Stomach (tissue), 4 donors: ENCODE results near the gene PIGP.

ENCODE experiments used
- CTCF ChIP-seq, 7 experiments: fragments of 450-650 bp in 4 of 7; fragments of 200-600 bp in 3 of 7; sonication (generic) in 3 of 7; IDR thresholded peaks; one replicate each; pipeline ENCODE4 v1.5.1; 2016 to 2019; ENCODE audit warnings: antibody characterized with exemption in 7 of 7, control low read depth in 2 of 7, mild to moderate bottlenecking in 1 of 7
- POLR2A ChIP-seq, 4 donors: fragments of 450-650 bp; IDR thresholded peaks; one replicate each; pipeline ENCODE4 v1.6.1; 2016; ENCODE audit warnings: antibody characterized with exemption in 4 of 4, control low read depth in 2 of 4, mild to moderate bottlenecking in 1 of 4, moderate library complexity in 1 of 4
- POLR2AphosphoS5 ChIP-seq, 3 donors: sonication (generic); formaldehyde crosslinking; IDR thresholded peaks; one replicate each; pipeline ENCODE4 v1.6.1; 2016; ENCODE audit warnings: antibody characterized with exemption in 3 of 3

- TF ChIP-seq CTCF (IDR thresholded peaks at IDR 0.05) (no peak), POLR2AphosphoS5 (IDR thresholded peaks at IDR 0.05) (no peak), POLR2A (IDR thresholded peaks at IDR 0.05) (no peak)
These were observed 1.3 kb upstream of the PIGP start for GRCh38 chr21:37074197-37074510.
